Hematopoietic multipotent progenitor cell (in vitro differentiated cells): Measurements from ENCODE around the gene C17orf114. TPM values are rescaled to one million over a fixed set of nuclear protein-coding genes. Genes with fewer than 3 reads are reported as not detected.

Experiments
- total RNA-seq: library from RNA; depleted of rRNA; stranded (reverse); fragments of >200 nt; gene quantifications from one replicate; pipeline ENCODE4 v1.2.3, GENCODE V29; 2012

The C17orf114 gene

Other genes starting within 250 kb of the C17orf114 start
- 58.4 TPM for gene MYBBP1A, start 246.9 kb downstream of the C17orf114 start, total RNA-seq
- gene GGT6, start 241.8 kb downstream of the C17orf114 start, total RNA-seq, result not detected
- gene SMTNL2, start 217.8 kb downstream of the C17orf114 start, total RNA-seq, result not detected
- 0.27 TPM for gene ALOX15, start 160.7 kb downstream of the C17orf114 start, total RNA-seq
- 52.5 TPM for gene PELP1, start 98.2 kb downstream of the C17orf114 start, total RNA-seq
- gene ARRB2, start 91.7 kb downstream of the C17orf114 start, total RNA-seq, result 63.0 TPM
- 12.9 TPM for gene MED11, start 70.9 kb downstream of the C17orf114 start, total RNA-seq
- gene ZMYND15, start 62.5 kb downstream of the C17orf114 start, total RNA-seq, result under 0.01 TPM
- gene CXCL16, start 62.4 kb downstream of the C17orf114 start, total RNA-seq, result 0.27 TPM
- not detected for gene TM4SF5, start 30.4 kb downstream of the C17orf114 start, total RNA-seq
- gene VMO1, start 16.0 kb downstream of the C17orf114 start, total RNA-seq, result not detected
- not detected for gene GLTPD2, start 13.4 kb downstream of the C17orf114 start, total RNA-seq
- 116 TPM for gene PSMB6, start 6.2 kb downstream of the C17orf114 start, total RNA-seq
- gene PLD2, start 4.8 kb upstream of the C17orf114 start, total RNA-seq, result 5.9 TPM
- 21.0 TPM for gene MINK1, start 31.0 kb upstream of the C17orf114 start, total RNA-seq
- gene C17orf107, start 97.2 kb upstream of the C17orf114 start, total RNA-seq, result 18.3 TPM
- gene CHRNE, start 100.8 kb upstream of the C17orf114 start, total RNA-seq, result 5.4 TPM
- gene GP1BA, start 129.9 kb upstream of the C17orf114 start, total RNA-seq, result 2.2 TPM
- gene SLC25A11, start 137.7 kb upstream of the C17orf114 start, total RNA-seq, result 78.6 TPM
- 27.5 TPM for gene RNF167, start 137.9 kb upstream of the C17orf114 start, total RNA-seq
- gene PFN1, start 146.2 kb upstream of the C17orf114 start, total RNA-seq, result 429 TPM
- gene ENO3, start 148.8 kb upstream of the C17orf114 start, total RNA-seq, result 2.4 TPM
- gene SPAG7, start 165.5 kb upstream of the C17orf114 start, total RNA-seq, result 31.2 TPM
- 6.2 TPM for gene CAMTA2, start 185.3 kb upstream of the C17orf114 start, total RNA-seq
- gene INCA1, start 195.2 kb upstream of the C17orf114 start, total RNA-seq, result not detected
- 1.1 TPM for gene KIF1C, start 195.6 kb upstream of the C17orf114 start, total RNA-seq
- not detected for gene SLC52A1, start 233.1 kb upstream of the C17orf114 start, total RNA-seq